Suprapubic skin (tissue), 4 donors: ENCODE results near the gene CARHSP1. TPM values are rescaled to one million over a fixed set of nuclear protein-coding genes. Genes with fewer than 3 reads are reported as not detected.

Source experiments
- DNase-seq, 2 donors: peaks; one replicate each; pipeline ENCODE4 v3.0.0-alpha.2; 2019; ENCODE audit warnings: low spot score in 2 of 2
- H3K27ac ChIP-seq: fragments of 200-600 bp; sonication (generic); one replicate; pipeline ENCODE4 v1.5.1; 2019
- H3K27me3 ChIP-seq: fragments of 200-600 bp; sonication (generic); one replicate; pipeline ENCODE4 v1.5.1; 2019
- H3K36me3 ChIP-seq: fragments of 200-600 bp; sonication (generic); one replicate; pipeline ENCODE4 v1.5.1; 2019
- H3K4me1 ChIP-seq: fragments of 200-600 bp; sonication (generic); one replicate; pipeline ENCODE4 v1.5.1; 2019
- H3K4me3 ChIP-seq: fragments of 200-600 bp; sonication (generic); one replicate; pipeline ENCODE4 v1.5.1; 2019; ENCODE audit warnings: mild to moderate bottlenecking
- H3K9me3 ChIP-seq: fragments of 200-600 bp; sonication (generic); one replicate; pipeline ENCODE4 v1.5.1; 2019
- CTCF ChIP-seq, 2 donors: fragments of 200-600 bp in 1 of 2; fragments of 450-650 bp in 1 of 2; sonication (generic) in 1 of 2; IDR thresholded peaks; one replicate each; pipeline ENCODE4 v1.5.1; 2016 to 2019; ENCODE audit warnings: antibody characterized with exemption in 2 of 2, mild to moderate bottlenecking in 1 of 2, moderate library complexity in 1 of 2
- EP300 ChIP-seq: sonication (generic); formaldehyde crosslinking; IDR thresholded peaks from one replicate; pipeline ENCODE4 v1.6.1; 2017; ENCODE audit warnings: antibody characterized with exemption
- POLR2A ChIP-seq, 2 donors: fragments of 450-650 bp; IDR thresholded peaks; one replicate each; pipeline ENCODE4 v1.6.1; 2017; ENCODE audit warnings: antibody characterized with exemption in 2 of 2, mild to moderate bottlenecking in 2 of 2, moderate library complexity in 2 of 2
- POLR2AphosphoS5 ChIP-seq, 3 donors: sonication (generic); formaldehyde crosslinking; IDR thresholded peaks; one replicate each; pipeline ENCODE4 v1.6.1; 2017; ENCODE audit warnings: antibody characterized with exemption in 3 of 3
- WGBS: methylation state at CpG from one replicate; pipeline ENCODE4 v1.1.5; 2018; 5-methylcytosine and 5-hydroxymethylcytosine counted together
- total RNA-seq, 4 donors: library from RNA; depleted of rRNA; stranded (reverse); fragments of >200 nt; gene quantifications; one replicate each; pipeline ENCODE4 v1.1.0, GENCODE V29; 2016

CARHSP1 gene
- total RNA-seq, 4 donors from 2014 or later = 32.7 to 60.8 (median 41.5) TPM

- no peak for DNase-seq
- 79% methylated on average over 15 of the region's 16 CpGs for WGBS
- H3K4me1 ChIP-seq = peaks cover 4% of the 10 kb centered on the region
- H3K27me3 ChIP-seq = no peaks in the 10 kb centered on the region
- no peaks in the 10 kb centered on the region for H3K9me3 ChIP-seq
- no peak for TF ChIP-seq POLR2A (IDR thresholded peaks at IDR 0.05)
- TF ChIP-seq POLR2AphosphoS5 (IDR thresholded peaks at IDR 0.05) = no peak
- no peak for TF ChIP-seq CTCF (IDR thresholded peaks at IDR 0.05)
- TF ChIP-seq EP300 = no peak
- H3K27ac ChIP-seq = no peak overlapping the region
- H3K4me3 ChIP-seq = no peak overlapping the region
- peaks cover 38% of the 10 kb centered on the region for H3K36me3 ChIP-seq
Observed at GRCh38 chr16:8832717-8833105, 36.1 kb downstream of the CARHSP1 start.

DNA sequence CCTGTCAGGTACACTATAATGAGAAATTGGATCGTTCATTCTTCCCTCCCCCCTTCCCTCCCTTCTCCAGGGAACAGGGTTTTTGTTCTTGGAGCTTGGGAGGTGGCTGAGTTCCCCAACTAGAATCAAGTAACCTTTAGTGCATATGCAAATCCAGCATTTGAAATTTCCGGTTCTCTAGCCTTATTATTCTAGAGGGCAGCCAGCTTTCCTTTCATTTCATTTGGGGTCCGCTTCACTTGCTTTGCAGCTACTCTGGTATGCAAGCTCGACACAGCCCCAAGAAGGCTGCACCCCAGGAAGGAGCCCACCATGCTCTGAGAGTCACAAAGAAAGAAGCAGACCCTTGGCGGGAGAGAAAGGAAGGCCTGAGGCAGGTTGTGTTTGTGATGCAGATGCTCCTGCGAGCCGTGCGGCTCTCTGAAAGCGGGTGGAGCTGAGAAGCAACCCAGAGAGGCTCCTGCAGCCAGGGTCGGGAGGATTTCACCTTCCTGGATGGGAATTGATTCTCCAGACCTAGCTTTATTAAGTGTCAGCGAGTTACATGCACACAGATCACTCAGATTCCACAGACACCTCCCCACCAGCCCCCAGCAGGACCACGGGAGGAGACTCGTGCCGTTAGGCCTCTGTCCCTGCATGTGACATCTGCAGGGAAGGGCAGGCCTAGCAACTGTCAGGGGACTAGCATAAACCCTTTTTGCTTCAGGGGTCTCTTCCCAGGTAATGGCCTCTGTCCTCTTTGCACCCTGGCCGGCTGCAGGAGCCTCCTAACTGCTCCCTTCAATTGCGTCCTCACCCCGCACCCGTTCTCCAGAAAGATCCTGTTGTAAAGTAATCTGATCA, 36.7 kb downstream of the CARHSP1 start:
- Histone ChIP-seq H3K4me1 (peaks cover 4% of the 10 kb centered on the region), H3K4me3 (no peak overlapping the region), H3K9me3 (no peaks in the 10 kb centered on the region), H3K27ac (no peak overlapping the region), H3K36me3 (peaks cover 38% of the 10 kb centered on the region), H3K27me3 (no peaks in the 10 kb centered on the region)
- TF ChIP-seq EP300 = no peak
- no peak for TF ChIP-seq CTCF (IDR thresholded peaks at IDR 0.05)
- TF ChIP-seq POLR2A (IDR thresholded peaks at IDR 0.05) = no peak
- no peak for TF ChIP-seq POLR2AphosphoS5 (IDR thresholded peaks at IDR 0.05)
- 85% methylated on average over 18 of the region's 18 CpGs for WGBS
- no peak for DNase-seq

- DNase-seq = no peak
- Histone ChIP-seq H3K27me3 (no peaks in the 10 kb centered on the region), H3K27ac (no peak overlapping the region), H3K4me3 (no peak overlapping the region), H3K4me1 (peaks cover 4% of the 10 kb centered on the region), H3K9me3 (no peaks in the 10 kb centered on the region), H3K36me3 (peaks cover 38% of the 10 kb centered on the region)
- WGBS = 86% methylated on average over 8 of the region's 9 CpGs
- TF ChIP-seq CTCF (IDR thresholded peaks at IDR 0.05) (no peak), EP300 (no peak), POLR2AphosphoS5 (IDR thresholded peaks at IDR 0.05) (no peak), POLR2A (IDR thresholded peaks at IDR 0.05) (no peak)
Observed at GRCh38 chr16:8831450-8831849, 37.4 kb downstream of the CARHSP1 start.

DNA sequence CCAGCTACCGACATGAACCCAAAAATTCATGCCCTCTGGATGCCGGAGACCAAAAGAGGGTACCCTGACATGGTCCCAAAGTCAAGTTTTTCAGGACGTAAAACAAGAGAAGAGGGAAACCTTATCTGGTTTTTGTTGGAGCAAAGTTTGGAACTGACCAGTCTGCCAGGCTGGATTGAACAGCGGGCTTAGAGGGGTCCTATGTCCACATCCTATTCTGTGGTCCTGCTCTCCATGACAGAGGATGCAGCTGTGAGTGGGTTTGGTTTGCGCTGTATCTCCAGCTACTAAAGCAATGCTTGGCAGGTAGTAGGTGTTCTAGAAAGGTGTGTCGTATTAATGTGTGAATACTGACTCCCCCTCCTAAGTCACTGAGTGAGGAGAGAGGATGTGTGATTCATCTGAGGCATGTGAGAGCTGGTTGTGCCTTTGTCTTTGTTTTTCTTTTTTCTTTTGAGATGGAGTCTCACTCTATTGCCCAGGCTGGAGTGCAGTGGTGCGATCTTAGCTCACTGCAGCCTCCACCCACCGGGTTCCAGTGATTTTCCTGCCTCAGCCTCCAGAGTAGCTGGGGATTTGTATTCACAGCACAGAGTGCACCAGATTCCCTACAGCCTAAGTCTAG, 40.2 kb downstream of the CARHSP1 start:
- Histone ChIP-seq H3K36me3 (peaks cover 41% of the 10 kb centered on the region), H3K27me3 (no peaks in the 10 kb centered on the region), H3K9me3 (no peaks in the 10 kb centered on the region), H3K4me1 (no peaks in the 10 kb centered on the region), H3K27ac (no peak overlapping the region), H3K4me3 (no peak overlapping the region)
- TF ChIP-seq POLR2A (IDR thresholded peaks at IDR 0.05) (no peak), CTCF (IDR thresholded peaks at IDR 0.05) (no peak), POLR2AphosphoS5 (IDR thresholded peaks at IDR 0.05) (no peak), EP300 (no peak)
- 96% methylated on average over 8 of the region's 8 CpGs for WGBS
- no peak for DNase-seq

DNA sequence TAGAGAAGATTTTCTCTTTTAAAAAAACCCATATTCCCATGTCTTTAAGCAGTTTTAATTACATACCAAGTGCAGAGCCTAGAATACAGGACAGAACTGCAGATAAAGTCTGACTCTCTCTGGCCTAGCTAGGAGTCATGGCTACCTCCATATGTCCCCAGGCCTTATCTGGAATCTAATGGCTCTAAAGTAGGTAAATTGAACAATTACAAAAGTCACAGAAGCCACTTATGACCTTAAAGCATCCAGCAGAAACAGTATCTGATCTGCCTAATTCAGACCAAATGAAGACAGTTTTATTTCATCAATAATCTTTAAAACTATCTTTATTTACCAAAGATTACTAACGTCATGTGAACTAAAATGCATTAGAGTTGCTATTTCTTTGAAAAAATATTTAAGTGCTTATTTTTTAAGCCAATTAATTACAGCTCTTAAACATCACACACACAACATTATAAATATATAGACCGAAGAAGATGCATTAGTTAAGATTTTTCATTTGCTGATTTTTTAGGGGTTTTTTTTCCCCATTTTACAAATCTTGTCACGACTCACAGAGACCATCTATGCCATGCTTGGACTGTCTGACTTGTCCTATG, 42.4 kb downstream of the CARHSP1 start:
- H3K4me3 ChIP-seq = no peak overlapping the region
- H3K4me1 ChIP-seq = no peaks in the 10 kb centered on the region
- H3K9me3 ChIP-seq = no peaks in the 10 kb centered on the region
- DNase-seq = no peak
- no peaks in the 10 kb centered on the region for H3K27me3 ChIP-seq
- 76% methylated on average over 3 of the region's 3 CpGs for WGBS
- no peak overlapping the region for H3K27ac ChIP-seq
- H3K36me3 ChIP-seq = peaks cover 40% of the 10 kb centered on the region
- no peak for TF ChIP-seq POLR2AphosphoS5 (IDR thresholded peaks at IDR 0.05)
- no peak for TF ChIP-seq CTCF (IDR thresholded peaks at IDR 0.05)
- TF ChIP-seq EP300 = no peak
- TF ChIP-seq POLR2A (IDR thresholded peaks at IDR 0.05) = no peak
